ENCODE measurements around the gene EPHB1.

EPHB1 gene

GRCh38 chr3:135050536-135050935 lies 255.5 kb downstream of the EPHB1 start:
- H3K4me3 ChIP-seq (ENCODE audit: low read depth, low read length) = no peak overlapping the region
- H3K27me3 ChIP-seq (ENCODE audit: insufficient read depth, low read depth, severe bottlenecking) = no peaks in the 10 kb centered on the region
- TF ChIP-seq CTCF (IDR thresholded peaks at IDR 0.05; ENCODE audit: low read depth, low read length) = no peak
- no peak overlapping the region for H3K27ac ChIP-seq
- no peaks in the 10 kb centered on the region for H3K36me3 ChIP-seq
- H3K9me3 ChIP-seq (ENCODE audit: severe bottlenecking) = no peaks in the 10 kb centered on the region
- no peak for DNase-seq

- no peak overlapping the region for H3K4me3 ChIP-seq (ENCODE audit: low read depth, low read length)
- H3K27me3 ChIP-seq (ENCODE audit: insufficient read depth, low read depth, severe bottlenecking) = no peaks in the 10 kb centered on the region
- H3K27ac ChIP-seq = no peak overlapping the region
- no peak for DNase-seq
- no peak for TF ChIP-seq CTCF (IDR thresholded peaks at IDR 0.05; ENCODE audit: low read depth, low read length)
- no peaks in the 10 kb centered on the region for H3K9me3 ChIP-seq (ENCODE audit: severe bottlenecking)
- no peaks in the 10 kb centered on the region for H3K36me3 ChIP-seq
Measured at GRCh38 chr3:135051409-135051973, 256.4 kb downstream of the EPHB1 start.

- no peaks in the 10 kb centered on the region for H3K27me3 ChIP-seq (ENCODE audit: insufficient read depth, low read depth, severe bottlenecking)
- H3K4me3 ChIP-seq (ENCODE audit: low read depth, low read length) = no peak overlapping the region
- no peaks in the 10 kb centered on the region for H3K9me3 ChIP-seq (ENCODE audit: severe bottlenecking)
- no peak overlapping the region for H3K27ac ChIP-seq
- no peak for TF ChIP-seq CTCF (IDR thresholded peaks at IDR 0.05; ENCODE audit: low read depth, low read length)
- H3K36me3 ChIP-seq = no peaks in the 10 kb centered on the region
- no peak for DNase-seq
Measured at GRCh38 chr3:135055449-135055848, 260.4 kb downstream of the EPHB1 start.

GRCh38 chr3:135056084-135056730 lies 261.1 kb downstream of the EPHB1 start:
- H3K9me3 ChIP-seq (ENCODE audit: severe bottlenecking) = no peaks in the 10 kb centered on the region
- H3K27me3 ChIP-seq (ENCODE audit: insufficient read depth, low read depth, severe bottlenecking) = no peaks in the 10 kb centered on the region
- DNase-seq = no peak
- H3K36me3 ChIP-seq = no peaks in the 10 kb centered on the region
- no peak for TF ChIP-seq CTCF (IDR thresholded peaks at IDR 0.05; ENCODE audit: low read depth, low read length)
- H3K27ac ChIP-seq = no peak overlapping the region
- H3K4me3 ChIP-seq (ENCODE audit: low read depth, low read length) = no peak overlapping the region

- DNase-seq = no peak
- Histone ChIP-seq H3K36me3 (no peaks in the 10 kb centered on the region), H3K27ac (no peak overlapping the region), H3K9me3 (ENCODE audit: severe bottlenecking) (no peaks in the 10 kb centered on the region), H3K27me3 (ENCODE audit: insufficient read depth, low read depth, severe bottlenecking) (no peaks in the 10 kb centered on the region), H3K4me3 (ENCODE audit: low read depth, low read length) (no peak overlapping the region)
- no peak for TF ChIP-seq CTCF (IDR thresholded peaks at IDR 0.05; ENCODE audit: low read depth, low read length)
Measured at GRCh38 chr3:135056733-135057310, 261.8 kb downstream of the EPHB1 start.

Data from WERI-Rb-1 (cell line).